Colonic mucosa (tissue), 4 donors: Measurements from ENCODE around the gene BNIP5. TPM values are rescaled to one million over a fixed set of nuclear protein-coding genes. Genes with fewer than 3 reads are reported as not detected.

Experiments
- DNase-seq: peaks from one replicate; pipeline ENCODE4 v3.0.0-alpha.2; 2020
- H3K27ac ChIP-seq: fragments of 200-600 bp; one replicate; pipeline ENCODE4 v1.8.0; 2021
- H3K27me3 ChIP-seq: fragments of 200-600 bp; one replicate; pipeline ENCODE4 v1.8.0; 2021
- H3K36me3 ChIP-seq: fragments of 200-600 bp; one replicate; pipeline ENCODE4 v1.8.0; 2021
- H3K4me1 ChIP-seq: fragments of 200-600 bp; one replicate; pipeline ENCODE4 v1.8.0; 2021; ENCODE audit warnings: mild to moderate bottlenecking
- H3K4me3 ChIP-seq: fragments of 200-600 bp; one replicate; pipeline ENCODE4 v1.8.0; 2021
- H3K9ac ChIP-seq, 2 donors: one replicate each; pipeline ENCODE4 v1.7.0; 2013; ENCODE audit warnings: control low read depth in 2 of 2, low read depth in 2 of 2, low read length in 2 of 2
- H3K9me3 ChIP-seq: fragments of 200-600 bp; one replicate; pipeline ENCODE4 v1.8.0; 2021
- intact Hi-C: fragments of 100-400 bp; cut with DNase I; formaldehyde crosslinking; loops from one replicate; pipeline ENCODE4 v1.14.1; 2022
- total RNA-seq, 2 donors: library from RNA; stranded (reverse); fragmentation: NEBNext Ultra II Directional in 1 of 2; extraction: Animal tissue kit (Norgen Biotek cat#: 25700) in 1 of 2; gene quantifications; one replicate each; pipeline ENCODE4 v1.2.1, GENCODE V29; 2021
- TF ChIP-seq, protein P1 (sequence below): fragments of 200-600 bp; IDR thresholded peaks from one replicate; pipeline ENCODE4 v1.8.0; 2022; ENCODE audit warnings: antibody characterized with exemption, mild to moderate bottlenecking
- donor health status: healthy.
- donor health status: DM: no; HTN: no; CAD: no.
- donor health status: DM: no; HTN: no; CAD: no.

The BNIP5 gene
- total RNA-seq, 2 donors from 2014 or later: 4.7 to 7.8 TPM

DNA sequence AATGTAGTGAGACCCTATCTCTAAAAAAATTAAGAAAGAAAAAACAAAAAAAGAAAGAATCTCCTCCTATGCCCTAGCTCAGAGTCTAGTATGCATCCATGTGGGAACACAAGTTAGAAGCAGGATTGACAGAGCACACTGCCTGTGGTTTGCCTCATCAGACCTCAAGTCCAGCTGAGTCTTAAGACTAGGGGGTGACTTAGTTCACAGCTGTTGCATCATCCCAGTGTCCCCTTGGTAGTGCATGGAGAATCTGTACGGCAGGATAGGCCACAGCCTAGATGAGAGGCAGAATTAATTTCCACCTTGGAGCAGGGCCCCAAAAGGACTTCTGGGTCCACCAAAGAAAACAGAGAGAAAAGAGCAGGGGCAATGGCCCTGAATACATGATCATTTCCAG, 53.1 kb downstream of the BNIP5 start:
- TF ChIP-seq, protein P1, sequence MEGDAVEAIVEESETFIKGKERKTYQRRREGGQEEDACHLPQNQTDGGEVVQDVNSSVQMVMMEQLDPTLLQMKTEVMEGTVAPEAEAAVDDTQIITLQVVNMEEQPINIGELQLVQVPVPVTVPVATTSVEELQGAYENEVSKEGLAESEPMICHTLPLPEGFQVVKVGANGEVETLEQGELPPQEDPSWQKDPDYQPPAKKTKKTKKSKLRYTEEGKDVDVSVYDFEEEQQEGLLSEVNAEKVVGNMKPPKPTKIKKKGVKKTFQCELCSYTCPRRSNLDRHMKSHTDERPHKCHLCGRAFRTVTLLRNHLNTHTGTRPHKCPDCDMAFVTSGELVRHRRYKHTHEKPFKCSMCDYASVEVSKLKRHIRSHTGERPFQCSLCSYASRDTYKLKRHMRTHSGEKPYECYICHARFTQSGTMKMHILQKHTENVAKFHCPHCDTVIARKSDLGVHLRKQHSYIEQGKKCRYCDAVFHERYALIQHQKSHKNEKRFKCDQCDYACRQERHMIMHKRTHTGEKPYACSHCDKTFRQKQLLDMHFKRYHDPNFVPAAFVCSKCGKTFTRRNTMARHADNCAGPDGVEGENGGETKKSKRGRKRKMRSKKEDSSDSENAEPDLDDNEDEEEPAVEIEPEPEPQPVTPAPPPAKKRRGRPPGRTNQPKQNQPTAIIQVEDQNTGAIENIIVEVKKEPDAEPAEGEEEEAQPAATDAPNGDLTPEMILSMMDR: no peak
- no peaks in the 10 kb centered on the region for H3K4me1 ChIP-seq
- no peak overlapping the region for H3K9ac ChIP-seq
- DNase-seq: no peak
- H3K4me3 ChIP-seq: no peak overlapping the region
- H3K36me3 ChIP-seq: no peaks in the 10 kb centered on the region
- intact Hi-C loops: no loop called here
- H3K27ac ChIP-seq: no peak overlapping the region
- H3K27me3 ChIP-seq: no peaks in the 10 kb centered on the region
- H3K9me3 ChIP-seq: no peaks in the 10 kb centered on the region

DNA sequence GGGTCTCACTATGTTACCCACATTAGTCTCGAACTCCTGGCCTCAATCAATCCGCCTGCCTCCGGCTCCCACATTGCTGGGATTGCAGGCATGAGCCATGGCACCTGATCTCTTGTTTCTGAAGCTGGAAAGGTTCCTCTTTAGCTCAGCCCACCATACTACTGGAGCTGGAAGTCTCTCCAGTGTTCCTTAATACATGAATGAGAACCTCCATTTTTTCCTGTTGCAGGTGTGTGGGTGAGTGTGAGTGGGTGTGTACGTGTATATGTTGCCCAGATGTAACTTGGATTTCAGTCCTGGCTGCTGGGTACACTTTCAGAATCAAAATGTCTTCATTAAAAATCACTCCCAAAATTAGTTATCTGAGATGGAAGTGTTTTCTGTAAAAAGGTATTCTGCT, 55.7 kb downstream of the BNIP5 start:
- TF ChIP-seq, protein P1: no peak
- no peaks in the 10 kb centered on the region for H3K27me3 ChIP-seq
- H3K27ac ChIP-seq: no peak overlapping the region

DNA sequence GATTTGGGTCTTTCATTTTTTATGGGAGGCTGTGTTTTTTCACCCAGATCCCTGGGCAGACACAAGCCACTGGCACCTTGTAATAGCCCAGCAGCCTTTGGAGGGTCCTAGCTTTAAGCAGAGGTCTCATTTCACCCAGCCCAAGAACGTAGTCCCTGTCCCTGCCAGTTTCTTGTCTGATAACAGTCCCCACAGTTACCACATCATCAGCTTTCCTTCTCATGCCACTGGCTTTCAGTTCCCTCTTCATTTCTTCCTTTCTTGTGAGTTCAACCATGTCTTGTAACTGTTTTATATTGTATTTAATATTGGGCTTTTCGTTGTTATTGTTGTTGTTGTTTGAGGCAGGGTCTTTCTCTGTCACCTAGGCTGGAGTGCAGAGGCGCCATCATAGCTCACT, 56.2 kb downstream of the BNIP5 start:
- intact Hi-C loops: no loop called here
- Histone ChIP-seq H3K27me3 (no peaks in the 10 kb centered on the region), H3K9ac (no peak overlapping the region), H3K4me3 (no peak overlapping the region), H3K4me1 (no peaks in the 10 kb centered on the region), H3K9me3 (no peaks in the 10 kb centered on the region), H3K27ac (no peak overlapping the region), H3K36me3 (no peaks in the 10 kb centered on the region)
- no peak for DNase-seq
- TF ChIP-seq, protein P1: no peak

More for the DNA sequence above, 55.7 kb downstream of the BNIP5 start:
- no peak overlapping the region for H3K4me3 ChIP-seq
- no peaks in the 10 kb centered on the region for H3K36me3 ChIP-seq
- no peaks in the 10 kb centered on the region for H3K9me3 ChIP-seq
- intact Hi-C loops: no loop called here
- no peak for DNase-seq
- H3K9ac ChIP-seq: no peak overlapping the region
- H3K4me1 ChIP-seq: no peaks in the 10 kb centered on the region

DNA sequence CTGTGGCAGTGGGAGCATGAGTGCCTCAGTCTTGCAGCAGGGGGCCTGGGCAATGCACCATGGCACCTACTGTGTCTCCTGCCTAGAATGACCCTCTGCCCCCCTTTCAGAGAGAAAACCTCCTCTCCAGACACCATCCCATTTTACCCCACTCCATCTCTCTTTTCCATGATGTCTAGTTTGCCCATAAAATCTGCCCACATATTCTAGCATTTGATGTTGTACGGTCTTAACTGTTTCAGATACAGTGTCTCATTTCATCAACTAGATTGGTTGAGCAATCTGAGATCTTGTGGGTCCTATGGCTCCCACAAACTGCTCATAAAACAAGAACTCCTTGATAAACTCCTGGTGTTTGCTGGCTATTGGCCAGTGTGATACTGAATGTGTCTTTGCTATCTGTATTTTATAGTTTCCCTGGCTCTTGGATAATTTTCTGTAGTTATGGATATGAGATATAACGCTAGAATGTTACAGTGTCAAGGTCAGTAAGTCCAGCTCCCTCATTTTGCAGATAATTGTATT, 58.7 kb downstream of the BNIP5 start:
- no peak overlapping the region for H3K9ac ChIP-seq
- H3K36me3 ChIP-seq: no peaks in the 10 kb centered on the region
- no peak for DNase-seq
- H3K27ac ChIP-seq: no peak overlapping the region
- H3K4me3 ChIP-seq: no peak overlapping the region
- TF ChIP-seq, protein P1: no peak
- no peaks in the 10 kb centered on the region for H3K9me3 ChIP-seq
- H3K4me1 ChIP-seq: no peaks in the 10 kb centered on the region
- H3K27me3 ChIP-seq: no peaks in the 10 kb centered on the region
- intact Hi-C loops: no loop called here

DNA sequence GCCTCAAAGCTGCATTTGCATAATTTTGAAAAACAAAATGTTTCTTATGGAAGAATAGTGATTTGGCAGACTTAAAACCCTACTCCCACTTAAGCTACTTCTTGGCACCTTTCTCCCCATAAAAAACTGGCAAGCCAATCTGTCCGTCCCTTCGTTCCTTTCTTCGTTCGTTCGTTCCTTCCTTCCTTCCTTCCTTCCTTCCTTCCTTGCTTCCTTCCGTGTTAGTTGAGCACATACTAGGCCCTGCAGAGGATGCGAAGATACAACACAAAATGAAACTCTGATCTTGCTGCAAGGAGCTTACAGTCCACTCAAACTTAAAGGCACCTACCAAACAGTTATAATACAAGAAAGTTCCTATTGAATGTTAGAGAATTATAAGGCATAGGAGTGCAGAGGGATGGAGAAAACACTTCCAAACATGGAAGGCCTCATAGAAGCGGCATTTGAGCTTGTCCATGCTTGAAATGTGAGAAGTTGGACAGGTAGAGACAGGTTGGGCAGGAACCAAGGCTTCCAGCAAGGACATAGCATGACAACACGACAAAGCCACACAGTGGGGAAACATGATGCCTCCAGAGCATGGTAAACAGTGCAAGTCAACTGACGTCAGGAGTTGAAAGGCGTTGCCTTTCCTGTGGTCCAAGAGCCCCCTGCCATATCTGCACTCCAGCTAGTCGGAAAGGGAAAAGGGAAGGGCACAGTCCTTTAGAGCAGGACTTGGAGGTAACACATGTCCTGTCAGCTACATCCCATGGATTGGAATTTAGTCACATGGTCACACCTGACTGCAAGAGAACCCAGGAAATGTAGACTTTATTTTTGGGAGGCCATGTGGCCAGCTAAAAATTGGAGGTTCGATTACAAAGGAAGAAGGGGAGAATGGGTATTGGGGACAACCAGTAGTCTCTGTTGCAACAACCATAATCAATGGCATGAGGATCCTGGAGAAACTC, 59.8 kb downstream of the BNIP5 start:
- intact Hi-C loops: no loop called here
- Histone ChIP-seq H3K9me3 (no peaks in the 10 kb centered on the region), H3K4me3 (no peak overlapping the region), H3K4me1 (no peaks in the 10 kb centered on the region), H3K27ac (no peak overlapping the region), H3K9ac (no peak overlapping the region), H3K36me3 (no peaks in the 10 kb centered on the region), H3K27me3 (no peaks in the 10 kb centered on the region)
- DNase-seq: no peak
- TF ChIP-seq, protein P1: no peak
